CD14-positive monocyte (primary cell): ENCODE measurements around the gene EHD3. TPM values are rescaled to one million over a fixed set of nuclear protein-coding genes. Genes with fewer than 3 reads are reported as not detected.

Experiments used
- DNase-seq, 3 donors: peaks; one replicate each; pipeline ENCODE4 v3.0.0-alpha.2; 2011 to 2022
- H2AFZ ChIP-seq: 2 replicates; pipeline ENCODE4 v1.6.0; 2012; ENCODE audit warnings: mild to moderate bottlenecking, low read depth, low read length, inconsistent platforms; ENCODE audit not compliant: insufficient read depth, poor library complexity, severe bottlenecking
- H3K27ac ChIP-seq, 2 donors: 1 replicate in 1 of 2; 2 replicates in 1 of 2; pipeline ENCODE4 v1.5.1; 2012 to 2013; ENCODE audit warnings: low read length in 2 of 2, control low read depth in 1 of 2, inconsistent platforms in 1 of 2, low read depth in 1 of 2, mild to moderate bottlenecking in 1 of 2
- H3K27me3 ChIP-seq, 2 donors: one replicate each; pipeline versions ENCODE4 v1.6.0 to v1.6.1; 2011 to 2013; ENCODE audit warnings: low read length in 2 of 2; ENCODE audit not compliant: control insufficient read depth in 2 of 2, insufficient read depth in 2 of 2
- H3K36me3 ChIP-seq, 2 donors: replicated peaks in 1 of 2; 1 replicate in 1 of 2; 2 replicates in 1 of 2; pipeline versions ENCODE4 v1.5.1 to v1.6.1; 2012 to 2013; ENCODE audit warnings: low read length in 2 of 2, control low read depth in 1 of 2, inconsistent platforms in 1 of 2, mild to moderate bottlenecking in 1 of 2; ENCODE audit not compliant: insufficient read depth in 2 of 2, control insufficient read depth in 1 of 2
- H3K4me1 ChIP-seq, 2 donors: 1 replicate in 1 of 2; 2 replicates in 1 of 2; pipeline versions ENCODE4 v1.5.1 to v1.6.1; 2012 to 2013; ENCODE audit warnings: low read length in 2 of 2, control low read depth in 1 of 2, inconsistent platforms in 1 of 2, mild to moderate bottlenecking in 1 of 2, moderate library complexity in 1 of 2; ENCODE audit not compliant: insufficient read depth in 2 of 2, control insufficient read depth in 1 of 2
- H3K4me2 ChIP-seq: replicated peaks from 2 replicates; pipeline ENCODE3; 2012; ENCODE audit warnings: low read length, moderate library complexity, mild to moderate bottlenecking; ENCODE audit not compliant: poor library complexity, severe bottlenecking; ENCODE audit errors: extremely low read depth
- H3K4me3 ChIP-seq, 3 experiments: fragments of 200-600 bp in 1 of 3; sonication (generic) in 1 of 3; replicated peaks in 1 of 3; 1 replicate in 2 of 3; 2 replicates in 1 of 3; pipeline ENCODE4 v1.5.1; 2011 to 2013; ENCODE audit warnings: low read length in 3 of 3, mild to moderate bottlenecking in 3 of 3, control low read depth in 2 of 3, low read depth in 2 of 3, inconsistent platforms in 1 of 3, moderate library complexity in 1 of 3
- H3K79me2 ChIP-seq: 2 replicates; pipeline ENCODE4 v1.6.0; 2012; ENCODE audit warnings: mild to moderate bottlenecking, control low read depth, inconsistent platforms, low read length, moderate library complexity; ENCODE audit not compliant: insufficient read depth
- H3K9ac ChIP-seq: 2 replicates; pipeline ENCODE4 v1.6.0; 2017; ENCODE audit warnings: low read length, mild to moderate bottlenecking; ENCODE audit not compliant: insufficient read depth, poor library complexity, severe bottlenecking
- H3K9me3 ChIP-seq, 2 donors: replicated peaks in 1 of 2; 1 replicate in 1 of 2; 2 replicates in 1 of 2; pipeline versions ENCODE4 v1.5.1 to v1.6.1; 2012 to 2013; ENCODE audit warnings: low read length in 2 of 2, control low read depth in 1 of 2; ENCODE audit not compliant: control insufficient read depth in 1 of 2, insufficient read depth in 1 of 2
- H4K20me1 ChIP-seq: 2 replicates; pipeline ENCODE4 v1.6.0; 2012; ENCODE audit warnings: mild to moderate bottlenecking, low read length, control low read depth, moderate library complexity; ENCODE audit not compliant: insufficient read depth
- H3K27ac Mint-ChIP-seq, 7 donors: one replicate each; pipeline ENCODE4 v1.8.0; 2020; ENCODE audit warnings: mild to moderate bottlenecking in 7 of 7, mixed read lengths in 7 of 7, moderate library complexity in 6 of 7, inconsistent platforms in 2 of 7
- H3K27me3 Mint-ChIP-seq, 3 donors: one replicate each; pipeline ENCODE4 v1.8.0; 2021 to 2022; ENCODE audit warnings: low read depth in 3 of 3, mild to moderate bottlenecking in 3 of 3, mixed read lengths in 3 of 3, moderate library complexity in 3 of 3, inconsistent platforms in 1 of 3
- H3K36me3 Mint-ChIP-seq, 2 donors: one replicate each; pipeline ENCODE4 v1.8.0; 2020; ENCODE audit warnings: mixed read lengths in 2 of 2, inconsistent platforms in 1 of 2, mild to moderate bottlenecking in 1 of 2
- H3K4me1 Mint-ChIP-seq: one replicate; pipeline ENCODE4 v1.8.0; 2020; ENCODE audit warnings: mild to moderate bottlenecking, mixed read lengths
- H3K4me3 Mint-ChIP-seq, 2 donors: one replicate each; pipeline ENCODE4 v1.8.0; 2020; ENCODE audit warnings: mild to moderate bottlenecking in 2 of 2, mixed read lengths in 2 of 2, moderate library complexity in 1 of 2
- H3K9me3 Mint-ChIP-seq, 7 donors: one replicate each; pipeline ENCODE4 v1.8.0; 2020 to 2022; ENCODE audit warnings: mixed read lengths in 7 of 7, mild to moderate bottlenecking in 6 of 7, moderate library complexity in 6 of 7, inconsistent platforms in 2 of 7
- WGBS: methylation state at CpG from one replicate; pipeline ENCODE4 v1.1.5; 2013; ENCODE audit warnings: missing lambda C conversion rate; ENCODE audit not compliant: insufficient coverage; 5-methylcytosine and 5-hydroxymethylcytosine counted together
- intact Hi-C, 2 donors: fragments of 100-400 bp; cut with micrococcal nuclease; formaldehyde crosslinking; loops; one replicate each; pipeline versions ENCODE4 v1.15.0 to v1.15.1; 2023
- polyA plus RNA-seq, 3 donors: library from polyadenylated mRNA; depleted of rRNA in 1 of 3; unstranded in 2 of 3; stranded (reverse) in 1 of 3; fragments of 300-500 nt in 2 of 3; fragments of >200 nt in 1 of 3; fragmentation: Illumina TruSeq in 2 of 3; gene quantifications; 1 replicate in 2 of 3; 2 replicates in 1 of 3; pipeline ENCODE4 v1.2.3, GENCODE V29; 2012 to 2021
- TF ChIP-seq, protein P1 (sequence below): fragments of 200-600 bp; IDR thresholded peaks from one replicate; pipeline ENCODE4 v1.8.0; 2022; ENCODE audit warnings: antibody characterized with exemption, mild to moderate bottlenecking

The EHD3 gene
- polyA plus RNA-seq, 3 donors, result 1.1 to 1.5 (median 1.4) TPM

DNA sequence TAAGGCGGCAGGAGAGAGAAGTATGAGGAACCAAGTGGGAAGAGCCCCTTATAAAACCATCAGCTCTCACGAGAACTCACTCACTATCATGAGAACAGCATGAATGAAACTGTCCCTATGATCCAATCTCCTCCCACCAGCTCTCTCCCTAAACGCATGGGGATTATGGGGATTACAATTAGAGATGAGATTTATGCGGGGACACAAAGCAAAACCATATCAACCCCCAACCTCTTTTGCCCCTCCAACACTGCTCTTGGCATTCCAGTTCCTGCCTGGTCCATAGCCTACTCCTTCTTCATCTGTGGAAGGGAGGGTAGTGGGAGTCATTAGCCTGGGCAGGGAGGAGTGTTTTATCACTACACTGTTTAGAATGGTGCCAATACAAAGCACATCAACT is 1.4 kb upstream of the EHD3 start:
- peaks cover 12% of the 10 kb centered on the region for H3K4me1 Mint-ChIP-seq
- intact Hi-C loops, result no loop called here
- WGBS, result no CpG with 5 or more reads among the region's 4 CpGs

DNA sequence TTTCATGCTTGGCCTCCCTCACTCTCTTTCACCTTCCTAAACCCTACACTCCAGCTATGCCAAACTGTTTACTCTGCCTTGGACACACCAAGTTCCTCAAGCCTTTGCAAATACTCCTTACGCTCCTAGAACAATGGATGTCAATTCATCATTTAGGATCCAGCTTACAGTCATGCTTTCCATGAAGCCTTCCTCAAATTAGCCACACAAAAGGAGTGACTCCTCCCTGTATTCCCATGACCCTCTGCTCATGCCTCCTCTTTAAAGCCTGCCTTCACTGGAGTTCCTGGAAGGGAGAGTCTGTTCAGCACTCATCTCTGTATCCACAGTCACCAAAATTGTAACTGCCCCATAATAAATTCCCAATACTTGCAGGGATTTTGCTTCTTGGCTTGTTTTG is 721 bp upstream of the EHD3 start:
- H3K27ac Mint-ChIP-seq, result no peak overlapping the region
- peaks cover 0 to 5% of the 10 kb centered on the region in 2 donors for H3K27me3 ChIP-seq
- H3K4me1 ChIP-seq, result peaks cover 12 to 17% of the 10 kb centered on the region in 2 donors
- WGBS, result 100% methylated on average over 1 of the region's 1 CpG
- peak overlapping the region in 1 of 3 experiments; percentile 82 for H3K4me3 ChIP-seq
- peaks cover 12% of the 10 kb centered on the region for H3K4me1 Mint-ChIP-seq
- H3K4me2 ChIP-seq, result peak overlapping the region; percentile 93
- peaks cover 9 to 18% (median 12%) of the 10 kb centered on the region in 3 donors for H3K27me3 Mint-ChIP-seq
- peaks cover 0 to 6% (median 0%) of the 10 kb centered on the region in 7 donors for H3K9me3 Mint-ChIP-seq
- TF ChIP-seq, protein P1, sequence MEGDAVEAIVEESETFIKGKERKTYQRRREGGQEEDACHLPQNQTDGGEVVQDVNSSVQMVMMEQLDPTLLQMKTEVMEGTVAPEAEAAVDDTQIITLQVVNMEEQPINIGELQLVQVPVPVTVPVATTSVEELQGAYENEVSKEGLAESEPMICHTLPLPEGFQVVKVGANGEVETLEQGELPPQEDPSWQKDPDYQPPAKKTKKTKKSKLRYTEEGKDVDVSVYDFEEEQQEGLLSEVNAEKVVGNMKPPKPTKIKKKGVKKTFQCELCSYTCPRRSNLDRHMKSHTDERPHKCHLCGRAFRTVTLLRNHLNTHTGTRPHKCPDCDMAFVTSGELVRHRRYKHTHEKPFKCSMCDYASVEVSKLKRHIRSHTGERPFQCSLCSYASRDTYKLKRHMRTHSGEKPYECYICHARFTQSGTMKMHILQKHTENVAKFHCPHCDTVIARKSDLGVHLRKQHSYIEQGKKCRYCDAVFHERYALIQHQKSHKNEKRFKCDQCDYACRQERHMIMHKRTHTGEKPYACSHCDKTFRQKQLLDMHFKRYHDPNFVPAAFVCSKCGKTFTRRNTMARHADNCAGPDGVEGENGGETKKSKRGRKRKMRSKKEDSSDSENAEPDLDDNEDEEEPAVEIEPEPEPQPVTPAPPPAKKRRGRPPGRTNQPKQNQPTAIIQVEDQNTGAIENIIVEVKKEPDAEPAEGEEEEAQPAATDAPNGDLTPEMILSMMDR, result no peak
- intact Hi-C loops, result no loop called here
- H3K27ac ChIP-seq, result no peak overlapping the region
- H3K79me2 ChIP-seq, result no peaks in the 10 kb centered on the region
- H4K20me1 ChIP-seq, result no peaks in the 10 kb centered on the region
- H3K9ac ChIP-seq, result no peak overlapping the region
- DNase-seq, result no peak
- no peaks in the 10 kb centered on the region for H3K9me3 ChIP-seq
- H2AFZ ChIP-seq, result peak overlapping the region; percentile 98
- peak overlapping the region in 1 of 2 donors; percentile 90 for H3K4me3 Mint-ChIP-seq
- no peaks in the 10 kb centered on the region for H3K36me3 ChIP-seq
- H3K36me3 Mint-ChIP-seq, result no peaks in the 10 kb centered on the region

More for the DNA sequence above, 1.4 kb upstream of the EHD3 start:
- no peak overlapping the region for H3K9ac ChIP-seq
- peaks cover 12 to 17% of the 10 kb centered on the region in 2 donors for H3K4me1 ChIP-seq
- peaks cover 0 to 5% of the 10 kb centered on the region in 2 donors for H3K27me3 ChIP-seq
- DNase-seq, result no peak
- H3K36me3 ChIP-seq, result no peaks in the 10 kb centered on the region
- no peak overlapping the region for H3K4me3 ChIP-seq
- H3K36me3 Mint-ChIP-seq, result no peaks in the 10 kb centered on the region
- H3K27ac Mint-ChIP-seq, result no peak overlapping the region
- no peak overlapping the region for H3K4me2 ChIP-seq
- TF ChIP-seq, protein P1, result no peak
- H3K27me3 Mint-ChIP-seq, result peaks cover 9 to 18% (median 12%) of the 10 kb centered on the region in 3 donors
- H3K9me3 Mint-ChIP-seq, result peaks cover 0 to 6% (median 0%) of the 10 kb centered on the region in 7 donors
- H4K20me1 ChIP-seq, result no peaks in the 10 kb centered on the region
- no peaks in the 10 kb centered on the region for H3K9me3 ChIP-seq
- H3K4me3 Mint-ChIP-seq, result no peak overlapping the region
- no peak overlapping the region for H3K27ac ChIP-seq
- H2AFZ ChIP-seq, result no peak overlapping the region
- H3K79me2 ChIP-seq, result no peaks in the 10 kb centered on the region
